Measurements from ENCODE around the gene GRID2. TPM values are rescaled to one million over a fixed set of nuclear protein-coding genes. Genes with fewer than 3 reads are reported as not detected.

Gene GRID2
- total and polyA plus RNA-seq, 10 of the 15 experiments (the other 5 are each of a cell fraction or from before 2014, with no cell fraction given) = not detected

DNA sequence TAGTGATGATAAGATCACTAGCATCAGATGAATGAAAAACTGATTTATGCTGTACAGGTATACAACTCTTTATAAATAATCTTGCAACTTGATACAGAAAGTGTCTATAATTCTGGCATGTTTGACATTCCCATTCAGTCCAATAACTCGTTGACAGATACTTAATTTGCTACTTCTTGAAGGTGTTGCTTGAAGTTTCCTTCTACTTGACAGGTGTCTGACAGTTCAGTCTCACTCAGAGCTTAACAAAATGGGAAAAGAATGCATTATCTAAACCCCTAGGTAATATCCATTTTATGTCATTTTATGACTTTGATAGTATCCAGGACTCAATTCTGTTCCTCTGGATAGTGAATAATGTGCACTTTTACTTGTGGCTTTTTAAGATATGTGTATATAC lies 508.9 kb downstream of the GRID2 start:
- H3K27ac ChIP-seq (ENCODE audit: control insufficient read depth, insufficient read depth) = no peak overlapping the region
- SMC1A ChIA-PET (ENCODE audit: uncharacterized antibody, unreplicated experiment) = interaction anchor here (0.6 kb wide), 1 partner anchor 1679 kb away, joined by 3 read pairs; no protein-coding TSS in a partner anchor
- no peaks in the 10 kb centered on the region for H3K27me3 ChIP-seq (replicated peaks in 1 of 2; ENCODE audit: control insufficient read depth in 2 of 2, insufficient read depth in 2 of 2, low read length in 1 of 2)
- no peak overlapping the region for H3K4me2 ChIP-seq (ENCODE audit: control insufficient read depth, insufficient read depth)
- TF ChIP-seq, protein P1, sequence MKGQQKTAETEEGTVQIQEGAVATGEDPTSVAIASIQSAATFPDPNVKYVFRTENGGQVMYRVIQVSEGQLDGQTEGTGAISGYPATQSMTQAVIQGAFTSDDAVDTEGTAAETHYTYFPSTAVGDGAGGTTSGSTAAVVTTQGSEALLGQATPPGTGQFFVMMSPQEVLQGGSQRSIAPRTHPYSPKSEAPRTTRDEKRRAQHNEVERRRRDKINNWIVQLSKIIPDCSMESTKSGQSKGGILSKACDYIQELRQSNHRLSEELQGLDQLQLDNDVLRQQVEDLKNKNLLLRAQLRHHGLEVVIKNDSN (IDR thresholded peaks at IDR 0.05; ENCODE audit: borderline replicate concordance, extremely low read length, insufficient read depth, low read depth, low read length) = no peak
- no peak for TF ChIP-seq POLR2AphosphoS5 (IDR thresholded peaks at IDR 0.05; ENCODE audit: low read length)
- no peak for TF ChIP-seq ATF7 (IDR thresholded peaks at IDR 0.05; ENCODE audit: low read depth)
- no peak for TF ChIP-seq TCF12 (IDR thresholded peaks at IDR 0.05; ENCODE audit: low read depth, low read length)
- TF ChIP-seq POLR2AphosphoS2 (IDR thresholded peaks at IDR 0.05; ENCODE audit: low read depth, low read length) = no peak
- TF ChIP-seq, protein P2, sequence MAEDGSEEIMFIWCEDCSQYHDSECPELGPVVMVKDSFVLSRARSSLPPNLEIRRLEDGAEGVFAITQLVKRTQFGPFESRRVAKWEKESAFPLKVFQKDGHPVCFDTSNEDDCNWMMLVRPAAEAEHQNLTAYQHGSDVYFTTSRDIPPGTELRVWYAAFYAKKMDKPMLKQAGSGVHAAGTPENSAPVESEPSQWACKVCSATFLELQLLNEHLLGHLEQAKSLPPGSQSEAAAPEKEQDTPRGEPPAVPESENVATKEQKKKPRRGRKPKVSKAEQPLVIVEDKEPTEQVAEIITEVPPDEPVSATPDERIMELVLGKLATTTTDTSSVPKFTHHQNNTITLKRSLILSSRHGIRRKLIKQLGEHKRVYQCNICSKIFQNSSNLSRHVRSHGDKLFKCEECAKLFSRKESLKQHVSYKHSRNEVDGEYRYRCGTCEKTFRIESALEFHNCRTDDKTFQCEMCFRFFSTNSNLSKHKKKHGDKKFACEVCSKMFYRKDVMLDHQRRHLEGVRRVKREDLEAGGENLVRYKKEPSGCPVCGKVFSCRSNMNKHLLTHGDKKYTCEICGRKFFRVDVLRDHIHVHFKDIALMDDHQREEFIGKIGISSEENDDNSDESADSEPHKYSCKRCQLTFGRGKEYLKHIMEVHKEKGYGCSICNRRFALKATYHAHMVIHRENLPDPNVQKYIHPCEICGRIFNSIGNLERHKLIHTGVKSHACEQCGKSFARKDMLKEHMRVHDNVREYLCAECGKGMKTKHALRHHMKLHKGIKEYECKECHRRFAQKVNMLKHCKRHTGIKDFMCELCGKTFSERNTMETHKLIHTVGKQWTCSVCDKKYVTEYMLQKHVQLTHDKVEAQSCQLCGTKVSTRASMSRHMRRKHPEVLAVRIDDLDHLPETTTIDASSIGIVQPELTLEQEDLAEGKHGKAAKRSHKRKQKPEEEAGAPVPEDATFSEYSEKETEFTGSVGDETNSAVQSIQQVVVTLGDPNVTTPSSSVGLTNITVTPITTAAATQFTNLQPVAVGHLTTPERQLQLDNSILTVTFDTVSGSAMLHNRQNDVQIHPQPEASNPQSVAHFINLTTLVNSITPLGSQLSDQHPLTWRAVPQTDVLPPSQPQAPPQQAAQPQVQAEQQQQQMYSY (CRISPR knock-in tag; IDR thresholded peaks at IDR 0.05) = no peak
- TF ChIP-seq SUPT20H (IDR thresholded peaks at IDR 0.05; ENCODE audit: borderline replicate concordance, control insufficient read depth, low read depth, low read length) = no peak
- no peak for TF ChIP-seq SREBF1 (IDR thresholded peaks at IDR 0.05; ENCODE audit: low read length)
- in situ Hi-C loops (cut with MboI) = no loop called here
- H3K4me1 ChIP-seq (ENCODE audit: control insufficient read depth, insufficient read depth, low read length) = no peaks in the 10 kb centered on the region
- intact Hi-C loops (cut with micrococcal nuclease; ENCODE audit: unreplicated experiment) = no loop called here
- DNase-seq (ENCODE audit: low read depth, low spot score) (no peak), FAIRE-seq (no peak), ATAC-seq (no peak)
- CTCF ChIA-PET = no interaction called here
- no peaks in the 10 kb centered on the region for H4K20me1 ChIP-seq (ENCODE audit: control insufficient read depth, insufficient read depth)
- H3K79me2 ChIP-seq (ENCODE audit: control insufficient read depth, insufficient read depth, low read length) = no peaks in the 10 kb centered on the region
- no peak overlapping the region for H3K9ac ChIP-seq (ENCODE audit: control insufficient read depth, insufficient read depth, low read length)
- H3K36me3 ChIP-seq (ENCODE audit: control insufficient read depth in 2 of 2, insufficient read depth in 2 of 2, low read length in 1 of 2) = no peaks in the 10 kb centered on the region
- RAD21 ChIA-PET (ENCODE audit: unreplicated experiment) = no interaction called here
- 0% methylated on average over 1 of the region's 1 CpG for WGBS (ENCODE audit: insufficient coverage, insufficient replicate concordance, low lambda C conversion rate, missing lambda C conversion rate)
- no peaks in the 10 kb centered on the region for H3K9me3 ChIP-seq (replicated peaks; ENCODE audit: control insufficient read depth, insufficient read depth, low read length)
- BruUV-seq (replicated peaks) = no TSS peak
- no peak overlapping the region for H2AFZ ChIP-seq (ENCODE audit: control insufficient read depth, low read depth, low read length)
- H3K4me3 ChIP-seq = no peak overlapping the region
- POLR2A ChIA-PET = no interaction called here

All from GM12878 (cell line).